ENCODE results near the gene MTHFS.

MTHFS gene

DNA sequence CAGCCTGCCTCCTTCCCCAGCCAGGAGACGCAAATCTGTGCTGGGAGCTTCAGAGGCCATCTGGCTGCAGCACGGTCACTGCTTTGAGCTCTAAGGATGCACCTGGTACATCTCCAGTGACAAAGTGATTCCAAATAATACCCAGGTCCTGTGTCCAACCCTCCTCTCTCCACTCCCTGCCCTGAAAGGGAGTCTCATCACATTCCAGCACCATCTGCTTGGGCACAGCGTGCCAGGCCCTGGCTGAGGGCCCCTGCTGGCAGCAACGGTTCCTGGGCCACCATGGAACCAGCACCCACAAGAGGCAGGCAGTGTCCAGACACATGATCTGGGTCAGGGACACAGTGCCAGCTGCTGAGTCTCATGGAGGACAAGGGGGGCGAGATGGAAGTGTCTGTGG lies 81.3 kb downstream of the MTHFS start:
- H3K9me3 ChIP-seq (ENCODE audit: severe bottlenecking), result no peaks in the 10 kb centered on the region
- H3K27me3 ChIP-seq (ENCODE audit: insufficient read depth, low read depth, severe bottlenecking), result no peaks in the 10 kb centered on the region
- H3K27ac ChIP-seq, result no peak overlapping the region
- H3K4me3 ChIP-seq (ENCODE audit: low read depth, low read length), result no peak overlapping the region
- no peaks in the 10 kb centered on the region for H3K36me3 ChIP-seq
- peak; percentile 32 for DNase-seq
- TF ChIP-seq, protein P1, sequence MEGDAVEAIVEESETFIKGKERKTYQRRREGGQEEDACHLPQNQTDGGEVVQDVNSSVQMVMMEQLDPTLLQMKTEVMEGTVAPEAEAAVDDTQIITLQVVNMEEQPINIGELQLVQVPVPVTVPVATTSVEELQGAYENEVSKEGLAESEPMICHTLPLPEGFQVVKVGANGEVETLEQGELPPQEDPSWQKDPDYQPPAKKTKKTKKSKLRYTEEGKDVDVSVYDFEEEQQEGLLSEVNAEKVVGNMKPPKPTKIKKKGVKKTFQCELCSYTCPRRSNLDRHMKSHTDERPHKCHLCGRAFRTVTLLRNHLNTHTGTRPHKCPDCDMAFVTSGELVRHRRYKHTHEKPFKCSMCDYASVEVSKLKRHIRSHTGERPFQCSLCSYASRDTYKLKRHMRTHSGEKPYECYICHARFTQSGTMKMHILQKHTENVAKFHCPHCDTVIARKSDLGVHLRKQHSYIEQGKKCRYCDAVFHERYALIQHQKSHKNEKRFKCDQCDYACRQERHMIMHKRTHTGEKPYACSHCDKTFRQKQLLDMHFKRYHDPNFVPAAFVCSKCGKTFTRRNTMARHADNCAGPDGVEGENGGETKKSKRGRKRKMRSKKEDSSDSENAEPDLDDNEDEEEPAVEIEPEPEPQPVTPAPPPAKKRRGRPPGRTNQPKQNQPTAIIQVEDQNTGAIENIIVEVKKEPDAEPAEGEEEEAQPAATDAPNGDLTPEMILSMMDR (IDR thresholded peaks at IDR 0.05; ENCODE audit: low read depth, low read length), result no peak

DNA sequence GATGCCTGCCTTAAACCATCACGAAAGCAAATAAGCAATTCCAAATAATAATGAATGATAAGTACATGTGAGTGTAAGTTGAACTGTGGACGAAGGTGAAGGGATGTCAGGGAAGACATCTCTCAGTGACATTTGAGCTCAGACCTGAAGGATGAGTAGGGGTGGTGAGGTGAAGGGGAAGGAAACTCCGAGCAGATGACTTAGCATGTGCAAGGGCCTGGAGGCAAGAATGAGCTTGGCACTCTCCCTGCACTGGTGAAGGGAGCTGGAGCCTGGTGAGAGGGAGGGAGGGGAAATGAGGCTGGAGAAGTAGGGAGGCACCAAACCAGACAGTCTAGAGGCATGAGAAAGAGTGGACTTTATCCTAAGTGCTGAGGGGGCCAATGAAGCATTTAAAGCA lies 84.3 kb downstream of the MTHFS start:
- H3K27me3 ChIP-seq (ENCODE audit: insufficient read depth, low read depth, severe bottlenecking), result no peaks in the 10 kb centered on the region
- H3K4me3 ChIP-seq (ENCODE audit: low read depth, low read length), result no peak overlapping the region
- H3K36me3 ChIP-seq, result no peaks in the 10 kb centered on the region
- no peak overlapping the region for H3K27ac ChIP-seq
- no peak for DNase-seq
- H3K9me3 ChIP-seq (ENCODE audit: severe bottlenecking), result no peaks in the 10 kb centered on the region
- TF ChIP-seq, protein P1 (IDR thresholded peaks at IDR 0.05; ENCODE audit: low read depth, low read length), result no peak

DNA sequence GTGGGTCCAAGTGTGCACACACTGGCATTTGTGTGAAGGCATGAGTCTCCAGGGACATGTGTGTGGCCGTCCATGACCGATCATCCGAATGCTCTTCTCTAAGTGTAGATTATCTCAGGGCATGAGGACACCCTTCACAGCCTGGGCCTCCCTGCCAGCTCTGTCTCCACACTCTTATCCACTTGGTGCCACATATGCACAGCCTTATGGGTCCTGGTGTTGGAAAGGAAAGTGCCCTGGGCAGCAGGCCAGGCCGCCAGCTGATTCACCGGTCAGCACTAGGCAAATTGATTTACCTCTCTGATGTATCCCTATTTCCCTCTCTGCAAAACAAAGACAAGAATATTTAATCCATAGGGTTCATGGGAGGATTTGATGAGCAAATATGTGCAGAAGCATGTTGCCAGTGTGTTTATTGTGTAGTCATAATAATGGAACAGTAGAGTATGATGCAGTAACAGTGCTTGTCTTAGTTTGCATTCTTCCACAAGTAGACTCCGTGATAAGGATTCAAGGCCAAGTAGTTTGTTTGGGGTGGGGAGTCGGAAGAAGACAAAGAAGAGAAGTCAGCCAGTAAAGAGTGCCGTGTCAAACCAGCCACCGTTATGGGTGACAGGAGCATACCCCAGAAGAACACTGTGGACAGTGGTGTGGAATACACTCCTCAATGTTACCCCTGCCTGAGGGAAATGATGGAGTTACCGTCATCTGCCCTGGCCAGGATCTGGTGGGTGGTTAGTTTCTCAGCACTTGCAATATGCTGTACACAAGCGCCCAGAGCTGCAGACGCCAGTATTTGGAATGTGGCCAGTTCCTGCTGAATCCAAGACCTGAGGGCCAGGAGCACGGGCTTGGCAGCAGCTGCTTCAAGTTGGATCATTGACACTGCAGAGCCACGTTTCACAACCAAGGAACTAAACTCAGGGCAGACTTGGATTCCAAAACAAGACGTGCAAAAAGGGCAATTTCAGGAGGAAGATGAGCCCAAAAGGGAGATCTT lies 85.1 kb downstream of the MTHFS start:
- Histone ChIP-seq H3K27me3 (ENCODE audit: insufficient read depth, low read depth, severe bottlenecking) (no peaks in the 10 kb centered on the region), H3K27ac (no peak overlapping the region), H3K36me3 (no peaks in the 10 kb centered on the region), H3K9me3 (ENCODE audit: severe bottlenecking) (no peaks in the 10 kb centered on the region), H3K4me3 (ENCODE audit: low read depth, low read length) (no peak overlapping the region)
- TF ChIP-seq, protein P1 (IDR thresholded peaks at IDR 0.05; ENCODE audit: low read depth, low read length), result no peak
- DNase-seq, result no peak

DNA sequence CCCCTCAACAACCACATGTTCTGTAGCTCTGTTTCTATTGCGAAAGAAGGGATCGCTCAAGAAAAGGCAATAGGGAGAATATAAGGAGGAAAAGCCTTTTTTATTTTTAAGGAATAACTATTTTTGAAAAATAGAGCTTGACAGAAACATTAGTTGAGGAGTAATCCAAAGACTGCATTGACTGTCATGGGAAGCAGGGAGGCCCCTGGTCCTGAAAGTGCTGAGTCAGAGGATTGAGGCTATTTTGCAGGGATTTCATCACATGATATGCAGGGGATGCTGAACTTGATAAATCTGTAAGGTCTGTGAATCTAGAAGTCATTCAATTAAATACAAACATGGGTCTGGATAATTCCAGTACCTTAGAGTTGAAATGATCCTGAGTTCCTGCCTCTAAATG lies 92.0 kb downstream of the MTHFS start:
- no peaks in the 10 kb centered on the region for H3K27me3 ChIP-seq (ENCODE audit: insufficient read depth, low read depth, severe bottlenecking)
- no peak for DNase-seq
- no peaks in the 10 kb centered on the region for H3K36me3 ChIP-seq
- H3K9me3 ChIP-seq (ENCODE audit: severe bottlenecking), result no peaks in the 10 kb centered on the region
- no peak overlapping the region for H3K4me3 ChIP-seq (ENCODE audit: low read depth, low read length)
- TF ChIP-seq, protein P1 (IDR thresholded peaks at IDR 0.05; ENCODE audit: low read depth, low read length), result no peak
- H3K27ac ChIP-seq, result no peak overlapping the region

DNA sequence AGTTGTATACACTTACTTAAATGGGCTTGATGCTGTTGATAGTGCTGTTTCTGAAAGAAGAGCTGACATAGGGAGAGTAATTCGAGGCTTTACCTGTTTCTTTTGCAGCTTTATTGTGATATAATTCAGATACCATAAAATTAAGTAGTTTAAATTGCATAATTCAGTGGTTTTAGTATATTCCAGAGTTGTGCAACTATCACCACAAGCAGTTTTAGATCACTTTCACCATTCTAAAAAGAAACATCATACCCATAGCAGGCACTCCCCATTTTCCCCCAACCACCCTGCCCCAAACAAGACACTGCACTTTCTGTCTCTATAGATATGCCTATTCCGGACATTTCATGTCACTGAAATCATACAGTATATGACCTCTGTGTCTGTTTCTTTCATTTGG lies 98.5 kb downstream of the MTHFS start:
- Histone ChIP-seq H3K27ac (no peak overlapping the region), H3K4me3 (ENCODE audit: low read depth, low read length) (no peak overlapping the region), H3K36me3 (no peaks in the 10 kb centered on the region), H3K9me3 (ENCODE audit: severe bottlenecking) (no peaks in the 10 kb centered on the region), H3K27me3 (ENCODE audit: insufficient read depth, low read depth, severe bottlenecking) (no peaks in the 10 kb centered on the region)
- no peak for DNase-seq
- TF ChIP-seq, protein P1 (IDR thresholded peaks at IDR 0.05; ENCODE audit: low read depth, low read length), result no peak

Measured in WERI-Rb-1 (cell line).